B cell (primary cell): ENCODE results near the gene RBM25. TPM values are rescaled to one million over a fixed set of nuclear protein-coding genes. Genes with fewer than 3 reads are reported as not detected.
A peak's percentile ranks its signal among the peaks of the same experiment; 100 is the strongest.

Experiments
- ATAC-seq: fragments of 200-7000 bp; cut with Tn5 transposase; one replicate; pipeline ENCODE4 v1.10.0; 2021; ENCODE audit warnings: low read depth, mild to moderate bottlenecking, moderate number of reproducible peaks, moderate library complexity
- CTCF ChIA-PET: fragments of 350-600 bp; sonication (Branson Sonifier 250); formaldehyde crosslinking; loops from one replicate; lab custom pipeline; 2021; ENCODE audit warnings: antibody characterized with exemption, inconsistent platforms; lab: Charles Lee
- POLR2A ChIA-PET: fragments of 350-600 bp; sonication (Branson Sonifier 250); formaldehyde crosslinking; loops from one replicate; lab custom pipeline; 2021; ENCODE audit warnings: antibody characterized with exemption; lab: Charles Lee
- DNase-seq: peaks from one replicate; pipeline ENCODE4 v3.0.0; 2013
- H2AFZ ChIP-seq: 2 replicates; pipeline ENCODE4 v1.6.1; 2012; ENCODE audit warnings: mild to moderate bottlenecking, low read depth, low read length; ENCODE audit not compliant: insufficient read depth, poor library complexity, severe bottlenecking
- H3K27ac ChIP-seq, 2 donors: 1 replicate in 1 of 2; 2 replicates in 1 of 2; pipeline ENCODE4 v1.5.1; 2012 to 2013; ENCODE audit warnings: low read length in 2 of 2, mild to moderate bottlenecking in 2 of 2, moderate library complexity in 1 of 2
- H3K27me3 ChIP-seq, 4 experiments: fragments of 200-600 bp in 1 of 4; sonication (generic) in 1 of 4; replicated peaks in 1 of 4; 1 replicate in 2 of 4; 2 replicates in 2 of 4; pipeline versions ENCODE4 v1.6.1 to v1.7.0; 2013 to 2016; ENCODE audit warnings: low read length in 3 of 4, mild to moderate bottlenecking in 2 of 4, mixed read lengths in 1 of 4, moderate library complexity in 1 of 4; ENCODE audit not compliant: insufficient read depth in 4 of 4, control insufficient read depth in 3 of 4; ENCODE audit errors: control extremely low read depth in 1 of 4
- H3K36me3 ChIP-seq, 2 experiments: replicated peaks in 1 of 2; 1 replicate in 1 of 2; 2 replicates in 1 of 2; pipeline versions ENCODE4 v1.6.1 to v1.7.1; 2013; ENCODE audit warnings: low read length in 1 of 2; ENCODE audit not compliant: insufficient read depth in 2 of 2, control insufficient read depth in 1 of 2; ENCODE audit errors: control extremely low read depth in 1 of 2, extremely low read depth in 1 of 2
- H3K4me1 ChIP-seq, 2 donors: fragments of 200-600 bp in 1 of 2; sonication (generic) in 1 of 2; 1 replicate in 1 of 2; 2 replicates in 1 of 2; pipeline versions ENCODE4 v1.5.1 to v1.6.1; 2013 to 2017; ENCODE audit warnings: low read length in 2 of 2; ENCODE audit not compliant: control insufficient read depth in 2 of 2, insufficient read depth in 2 of 2
- H3K4me2 ChIP-seq: replicated peaks from 2 replicates; pipeline ENCODE3; 2012; ENCODE audit warnings: mild to moderate bottlenecking, low read depth, low read length; ENCODE audit not compliant: poor library complexity, severe bottlenecking
- H3K4me3 ChIP-seq, 5 experiments: fragments of 200-600 bp in 1 of 5; sonication (generic) in 1 of 5; 1 replicate in 3 of 5; 2 replicates in 2 of 5; pipeline versions ENCODE4 v1.5.1 to v1.7.0; 2011 to 2016; ENCODE audit warnings: low read length in 4 of 5, mild to moderate bottlenecking in 4 of 5, low read depth in 2 of 5, control low read depth in 1 of 5, moderate library complexity in 1 of 5; ENCODE audit not compliant: insufficient read depth in 1 of 5; ENCODE audit errors: control extremely low read depth in 1 of 5, extremely low read depth in 1 of 5
- H3K79me2 ChIP-seq: fragments of 200-600 bp; sonication (generic); one replicate; pipeline ENCODE4 v1.6.0; 2016; ENCODE audit warnings: low read length; ENCODE audit not compliant: control insufficient read depth, insufficient read depth
- H3K9ac ChIP-seq: fragments of 200-600 bp; sonication (generic); 2 replicates; pipeline ENCODE4 v1.6.1; 2017; ENCODE audit warnings: mild to moderate bottlenecking, low read length, moderate library complexity
- H3K9me3 ChIP-seq, 3 donors: one replicate each; pipeline versions ENCODE4 v1.6.1 to v1.7.1; 2013; ENCODE audit warnings: low read length in 2 of 3; ENCODE audit not compliant: control insufficient read depth in 2 of 3, insufficient read depth in 1 of 3; ENCODE audit errors: control extremely low read depth in 1 of 3
- H4K20me1 ChIP-seq: 2 replicates; pipeline ENCODE4 v1.6.0; 2012; ENCODE audit warnings: mild to moderate bottlenecking, low read length; ENCODE audit not compliant: insufficient read depth, control insufficient read depth, poor library complexity, severe bottlenecking
- H3K27ac Mint-ChIP-seq: one replicate; pipeline ENCODE4 v1.8.0; 2021; ENCODE audit warnings: mixed read lengths
- H3K27me3 Mint-ChIP-seq: one replicate; pipeline ENCODE4 v1.8.0; 2021; ENCODE audit warnings: mixed read lengths
- H3K4me1 Mint-ChIP-seq: one replicate; pipeline ENCODE4 v1.8.0; 2021; ENCODE audit warnings: mixed read lengths
- H3K4me3 Mint-ChIP-seq: one replicate; pipeline ENCODE4 v1.8.0; 2021; ENCODE audit warnings: mixed read lengths
- H3K9me3 Mint-ChIP-seq: one replicate; pipeline ENCODE4 v1.8.0; 2022; ENCODE audit warnings: mixed read lengths; ENCODE audit not compliant: insufficient read depth
- CTCF ChIP-seq: fragments of 200-600 bp; IDR thresholded peaks from one replicate; pipeline ENCODE4 v1.8.0; 2022; ENCODE audit warnings: antibody characterized with exemption, mild to moderate bottlenecking
- EZH2 ChIP-seq: IDR thresholded peaks from 2 replicates; pipeline ENCODE4 v1.6.1; 2012; ENCODE audit warnings: borderline replicate concordance, low read depth, mild to moderate bottlenecking, moderate library complexity, low read length; ENCODE audit not compliant: insufficient read depth, poor library complexity, severe bottlenecking
- WGBS: methylation state at CpG from one replicate; pipeline ENCODE4 v1.1.5; 2013; ENCODE audit warnings: missing lambda C conversion rate; ENCODE audit not compliant: insufficient coverage; 5-methylcytosine and 5-hydroxymethylcytosine counted together
- intact Hi-C: fragments of 100-400 bp; cut with micrococcal nuclease; formaldehyde crosslinking; loops from one replicate; pipeline ENCODE4 v1.10.0; 2022
- polyA plus RNA-seq: library from polyadenylated mRNA; depleted of rRNA; stranded (reverse); fragments of >200 nt; gene quantifications from 2 replicates; pipeline ENCODE4 v1.2.3, GENCODE V29; 2012
- total RNA-seq, 2 donors: library from RNA; stranded (reverse); fragments of 120-200 nt in 1 of 2; gene quantifications; 1 replicate in 1 of 2; 2 replicates in 1 of 2; pipeline versions ENCODE4 v1.2.3 to v1.2.4, GENCODE V29; 2013 to 2022

RBM25 gene
- total and polyA plus RNA-seq, 2 donors (not counting 1 experiment from before 2014, with no cell fraction given) = 20.2 to 137 TPM

GRCh38 chr14:73058922-73059673 is 764 bp downstream of the RBM25 start:
- Histone ChIP-seq H3K27me3 (no peaks in the 10 kb centered on the region), H3K4me3 (peak overlapping the region; percentile 77 to 94 (median 84)), H3K9me3 (no peaks in the 10 kb centered on the region), H3K79me2 (peaks cover 54% of the 10 kb centered on the region), H3K27ac (peak overlapping the region; percentile 84 to 91), H3K9ac (peak overlapping the region; percentile 92), H4K20me1 (peaks cover 7% of the 10 kb centered on the region), H3K4me1 (peaks cover 25 to 28% of the 10 kb centered on the region in 2 donors), H2AFZ (peak overlapping the region; percentile 93), H3K4me2 (peak overlapping the region; percentile 88), H3K36me3 (peaks cover 1 to 9% of the 10 kb centered on the region in 2 experiments)
- Mint-ChIP-seq H3K9me3 (no peaks in the 10 kb centered on the region), H3K27me3 (no peaks in the 10 kb centered on the region), H3K4me1 (peaks cover 44% of the 10 kb centered on the region), H3K4me3 (no peak overlapping the region), H3K27ac (no peak overlapping the region)
- ChIA-PET CTCF (interaction anchor here (2.0 kb wide), 1 partner anchor 32 kb away, joined by 8 read pairs; the partner anchor contains the start of gene ZFYVE1), POLR2A (interaction anchor here (0.5 to 2.3 kb wide), 6 partner anchors 14 to 1026 kb away, joined by 3 to 15 read pairs (median 8); partner anchors contain the start of genes LIN52, PSEN1 and ZFYVE1)
- intact Hi-C loops = loop anchor here (1.0 to 5.0 kb wide), 5 partner anchors 32 to 1703 kb away; partner anchors contain the start of genes DCAF4, NUMB, PSEN1 and YLPM1
- ATAC-seq = no peak
- under 1% methylated on average over 23 of the region's 27 CpGs for WGBS
- TF ChIP-seq EZH2 (no peak), CTCF (no peak)
- no peak for DNase-seq

- Histone ChIP-seq H3K36me3 (peaks cover 2 to 37% of the 10 kb centered on the region in 2 experiments), H3K4me1 (no peaks in the 10 kb centered on the region), H3K27me3 (no peaks in the 10 kb centered on the region), H2AFZ (no peak overlapping the region), H3K79me2 (peaks cover 100% of the 10 kb centered on the region), H4K20me1 (peaks cover 76% of the 10 kb centered on the region), H3K9me3 (no peaks in the 10 kb centered on the region), H3K9ac (no peak overlapping the region), H3K4me2 (no peak overlapping the region), H3K27ac (no peak overlapping the region), H3K4me3 (no peak overlapping the region)
- POLR2A ChIA-PET = no interaction called here
- CTCF ChIA-PET = no interaction called here
- no peak for ATAC-seq
- WGBS = no CpG with 5 or more reads among the region's 4 CpGs
- intact Hi-C loops = no loop called here
- TF ChIP-seq CTCF (no peak), EZH2 (no peak)
- Mint-ChIP-seq H3K4me1 (peaks cover 9% of the 10 kb centered on the region), H3K27ac (no peak overlapping the region), H3K4me3 (no peak overlapping the region), H3K27me3 (no peaks in the 10 kb centered on the region), H3K9me3 (no peaks in the 10 kb centered on the region)
- no peak for DNase-seq
Measured at GRCh38 chr14:73069585-73069984, 11.3 kb downstream of the RBM25 start.
